ENCODE data around the gene DUXB. TPM values are rescaled to one million over a fixed set of nuclear protein-coding genes. Genes with fewer than 3 reads are reported as not detected.

DUXB gene
- polyA plus RNA-seq, 1 donor (not counting 4 experiments of a cell fraction or from before 2014, with no cell fraction given): not detected

DNA sequence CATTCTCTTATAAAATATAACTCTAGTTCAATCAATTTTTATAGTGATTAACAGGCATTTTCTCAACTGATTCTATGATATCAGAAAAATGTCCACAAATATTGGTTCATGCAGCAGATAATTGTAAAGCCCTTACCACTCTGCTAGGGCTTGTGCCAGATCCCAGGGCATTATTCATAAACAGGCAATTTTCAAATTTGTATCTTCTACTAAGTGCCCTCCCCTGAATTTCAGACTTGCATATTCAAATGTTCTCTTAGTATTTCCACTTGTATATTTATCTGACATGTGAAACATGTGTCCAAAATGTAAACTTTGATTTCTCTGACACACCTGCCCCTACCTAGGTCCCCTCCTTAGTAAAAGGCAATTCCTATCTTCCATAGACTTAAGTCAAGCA is 33.8 kb downstream of the DUXB start:
- no peaks in the 10 kb centered on the region for H3K79me2 ChIP-seq (ENCODE audit: control insufficient read depth, insufficient read depth, low read length)
- no peaks in the 10 kb centered on the region for H3K4me1 ChIP-seq (ENCODE audit: control insufficient read depth, extremely low read depth, insufficient read depth, low read length)
- no peaks in the 10 kb centered on the region for H3K9me1 ChIP-seq (ENCODE audit: control insufficient read depth, extremely low read depth, insufficient read depth, low read length)
- H3K4me3 ChIP-seq (ENCODE audit: control insufficient read depth in 2 of 3, extremely low read depth in 1 of 3, insufficient read depth in 2 of 3, low read depth in 1 of 3, low read length in 3 of 3): no peak overlapping the region
- dilution Hi-C loops (cut with MboI; ENCODE audit: extremely low pct_ligation_motif_present, low sequenced_read_pairs): no loop called here
- H4K20me1 ChIP-seq (ENCODE audit: control insufficient read depth, extremely low read depth, insufficient read depth, low read length): no peaks in the 10 kb centered on the region
- DNase-seq (ENCODE audit: low read depth, low spot score) (no peak), FAIRE-seq (no peak)
- no peak overlapping the region for H3K9ac ChIP-seq (ENCODE audit: control insufficient read depth, extremely low read depth, insufficient read depth, low read length)
- H3K4me2 ChIP-seq (ENCODE audit: control insufficient read depth, extremely low read depth, insufficient read depth, low read depth, low read length): no peak overlapping the region
- H3K27ac ChIP-seq (ENCODE audit: control insufficient read depth, insufficient read depth, low read length): no peak overlapping the region
- H3K27me3 ChIP-seq (ENCODE audit: control insufficient read depth, extremely low read depth, insufficient read depth, low read length): no peaks in the 10 kb centered on the region
- H2AFZ ChIP-seq (ENCODE audit: control insufficient read depth, low read length): no peak overlapping the region
- TF ChIP-seq, protein P1, sequence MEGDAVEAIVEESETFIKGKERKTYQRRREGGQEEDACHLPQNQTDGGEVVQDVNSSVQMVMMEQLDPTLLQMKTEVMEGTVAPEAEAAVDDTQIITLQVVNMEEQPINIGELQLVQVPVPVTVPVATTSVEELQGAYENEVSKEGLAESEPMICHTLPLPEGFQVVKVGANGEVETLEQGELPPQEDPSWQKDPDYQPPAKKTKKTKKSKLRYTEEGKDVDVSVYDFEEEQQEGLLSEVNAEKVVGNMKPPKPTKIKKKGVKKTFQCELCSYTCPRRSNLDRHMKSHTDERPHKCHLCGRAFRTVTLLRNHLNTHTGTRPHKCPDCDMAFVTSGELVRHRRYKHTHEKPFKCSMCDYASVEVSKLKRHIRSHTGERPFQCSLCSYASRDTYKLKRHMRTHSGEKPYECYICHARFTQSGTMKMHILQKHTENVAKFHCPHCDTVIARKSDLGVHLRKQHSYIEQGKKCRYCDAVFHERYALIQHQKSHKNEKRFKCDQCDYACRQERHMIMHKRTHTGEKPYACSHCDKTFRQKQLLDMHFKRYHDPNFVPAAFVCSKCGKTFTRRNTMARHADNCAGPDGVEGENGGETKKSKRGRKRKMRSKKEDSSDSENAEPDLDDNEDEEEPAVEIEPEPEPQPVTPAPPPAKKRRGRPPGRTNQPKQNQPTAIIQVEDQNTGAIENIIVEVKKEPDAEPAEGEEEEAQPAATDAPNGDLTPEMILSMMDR (optimal IDR thresholded peaks at IDR 0.05 in 1 of 3, IDR thresholded peaks at IDR 0.05 in 1 of 3, conservative IDR thresholded peaks at IDR 0.05 in 1 of 3; ENCODE audit: extremely low read depth in 1 of 3, insufficient read depth in 2 of 3, low read length in 3 of 3): no peak
- no peak for TF ChIP-seq EZH2 (IDR thresholded peaks at IDR 0.05; ENCODE audit: low read length)
- H3K36me3 ChIP-seq (ENCODE audit: control insufficient read depth in 2 of 2, extremely low read depth in 1 of 2, insufficient read depth in 2 of 2, low read length in 2 of 2): no peaks in the 10 kb centered on the region
- H3K9me3 ChIP-seq (ENCODE audit: control insufficient read depth, low read depth, low read length): no peaks in the 10 kb centered on the region

DNA sequence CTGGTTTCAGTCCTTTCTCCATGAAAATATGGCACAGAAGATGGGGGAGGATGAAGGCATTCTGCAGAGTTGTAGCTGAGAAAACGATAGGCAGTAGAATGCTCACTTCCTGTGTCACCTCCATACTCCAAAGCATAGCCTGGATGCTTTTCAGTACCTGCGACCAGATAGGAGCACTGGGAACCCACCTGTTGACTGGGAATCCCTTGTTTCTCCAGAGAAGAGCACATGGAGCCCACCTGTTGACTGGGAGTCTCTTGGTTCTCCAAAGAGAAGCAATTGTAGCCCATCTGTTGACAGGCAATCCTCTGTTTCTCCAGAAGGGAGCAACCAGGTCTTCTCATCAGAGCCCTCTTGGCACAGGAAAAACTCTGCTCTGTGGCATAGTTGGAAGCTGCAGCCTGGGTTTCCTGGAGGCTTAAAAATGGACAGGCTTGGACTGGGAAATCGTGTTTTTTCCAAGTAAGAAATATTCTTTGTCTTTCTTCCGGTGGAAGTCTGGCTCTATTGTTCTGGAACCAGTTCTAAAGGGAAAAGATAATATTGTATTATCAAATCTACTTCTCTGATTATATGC is 40.4 kb downstream of the DUXB start:
- no peaks in the 10 kb centered on the region for H3K9me1 ChIP-seq (ENCODE audit: control insufficient read depth, extremely low read depth, insufficient read depth, low read length)
- no peak for DNase-seq (ENCODE audit: low read depth, low spot score)
- no peak for TF ChIP-seq EZH2 (IDR thresholded peaks at IDR 0.05; ENCODE audit: low read length)
- TF ChIP-seq, protein P1 (optimal IDR thresholded peaks at IDR 0.05 in 1 of 3, IDR thresholded peaks at IDR 0.05 in 1 of 3, conservative IDR thresholded peaks at IDR 0.05 in 1 of 3; ENCODE audit: extremely low read depth in 1 of 3, insufficient read depth in 2 of 3, low read length in 3 of 3): no peak

More for the DNA sequence above, 40.4 kb downstream of the DUXB start:
- no peak overlapping the region for H3K9ac ChIP-seq (ENCODE audit: control insufficient read depth, extremely low read depth, insufficient read depth, low read length)
- no peaks in the 10 kb centered on the region for H4K20me1 ChIP-seq (ENCODE audit: control insufficient read depth, extremely low read depth, insufficient read depth, low read length)
- no peak overlapping the region for H2AFZ ChIP-seq (ENCODE audit: control insufficient read depth, low read length)
- no peak overlapping the region for H3K4me2 ChIP-seq (ENCODE audit: control insufficient read depth, extremely low read depth, insufficient read depth, low read depth, low read length)
- FAIRE-seq: no peak
- H3K27ac ChIP-seq (ENCODE audit: control insufficient read depth, insufficient read depth, low read length): no peak overlapping the region
- dilution Hi-C loops (cut with MboI; ENCODE audit: extremely low pct_ligation_motif_present, low sequenced_read_pairs): no loop called here
- peaks cover 2% of the 10 kb centered on the region for H3K79me2 ChIP-seq (ENCODE audit: control insufficient read depth, insufficient read depth, low read length)
- H3K36me3 ChIP-seq (ENCODE audit: control insufficient read depth in 2 of 2, extremely low read depth in 1 of 2, insufficient read depth in 2 of 2, low read length in 2 of 2): peaks cover 10 to 14% of the 10 kb centered on the region in 2 experiments
- no peaks in the 10 kb centered on the region for H3K27me3 ChIP-seq (ENCODE audit: control insufficient read depth, extremely low read depth, insufficient read depth, low read length)
- no peaks in the 10 kb centered on the region for H3K9me3 ChIP-seq (ENCODE audit: control insufficient read depth, low read depth, low read length)
- no peak overlapping the region for H3K4me3 ChIP-seq (ENCODE audit: control insufficient read depth in 2 of 3, extremely low read depth in 1 of 3, insufficient read depth in 2 of 3, low read depth in 1 of 3, low read length in 3 of 3)
- no peaks in the 10 kb centered on the region for H3K4me1 ChIP-seq (ENCODE audit: control insufficient read depth, extremely low read depth, insufficient read depth, low read length)
